WTC11 (cell line): Measurements from ENCODE around the gene MPP7. TPM values are rescaled to one million over a fixed set of nuclear protein-coding genes. Genes with fewer than 3 reads are reported as not detected.

Experiments used
- ATAC-seq: fragments of 200-7000 bp; cut with Tn5 transposase; 2 replicates; pipeline ENCODE4 v1.10.0; 2021; ENCODE audit warnings: mild to moderate bottlenecking, moderate library complexity
- CTCF ChIA-PET: fragments of 300-600 bp; sonication (Branson Sonifier 250); formaldehyde crosslinking; loops from one replicate; lab custom pipeline; 2021; ENCODE audit warnings: antibody characterized with exemption; lab: Charles Lee
- POLR2A ChIA-PET: fragments of 350-600 bp; sonication (Branson Sonifier 250); formaldehyde crosslinking; loops from one replicate; lab custom pipeline; 2021; ENCODE audit warnings: antibody characterized with exemption; lab: Charles Lee
- DNase-seq: peaks from one replicate; pipeline ENCODE4 v3.0.0; 2021; ENCODE audit warnings: low spot score
- H3K27ac Mint-ChIP-seq: 2 replicates; pipeline ENCODE4 v1.8.0; 2021; ENCODE audit warnings: mixed read lengths
- H3K27me3 Mint-ChIP-seq: 2 replicates; pipeline ENCODE4 v1.8.0; 2021; ENCODE audit warnings: low read depth, mild to moderate bottlenecking, moderate library complexity, mixed read lengths
- H3K36me3 Mint-ChIP-seq: 2 replicates; pipeline ENCODE4 v1.8.0; 2021; ENCODE audit warnings: mixed read lengths
- H3K4me1 Mint-ChIP-seq: 2 replicates; pipeline ENCODE4 v1.8.0; 2022; ENCODE audit warnings: mixed read lengths
- H3K4me3 Mint-ChIP-seq: 2 replicates; pipeline ENCODE4 v1.8.0; 2021; ENCODE audit warnings: mild to moderate bottlenecking, moderate library complexity, mixed read lengths
- H3K9me3 Mint-ChIP-seq: 2 replicates; pipeline ENCODE4 v1.8.0; 2021; ENCODE audit warnings: mixed read lengths
- ARID4B ChIP-seq: sonication (generic); formaldehyde crosslinking; IDR thresholded peaks from 2 replicates; pipeline ENCODE4 v1.8.0; 2023; ENCODE audit warnings: missing genetic modification reagents, mild to moderate bottlenecking, borderline replicate concordance
- ATF3 ChIP-seq: sonication (generic); formaldehyde crosslinking; conservative IDR thresholded peaks from 2 replicates; pipeline ENCODE4 v1.8.1; 2022; ENCODE audit warnings: mild to moderate bottlenecking, missing genetic modification reagents
- ERG ChIP-seq: fragments of 250-450 bp; sonication (Bioruptor Pico); IDR thresholded peaks from 2 replicates; pipeline ENCODE4 v1.8.0; 2021; ENCODE audit warnings: mild to moderate bottlenecking
- GRHL2 ChIP-seq: fragments of 250-450 bp; sonication (Bioruptor Pico); IDR thresholded peaks from 2 replicates; pipeline ENCODE4 v1.8.0; 2022; ENCODE audit warnings: mild to moderate bottlenecking, moderate library complexity; ENCODE audit not compliant: insufficient replicate concordance, severe bottlenecking
- MLX ChIP-seq: sonication (generic); formaldehyde crosslinking; IDR thresholded peaks from 2 replicates; pipeline ENCODE4 v1.8.1; 2023; ENCODE audit warnings: mild to moderate bottlenecking, missing genetic modification reagents, moderate library complexity
- MYBL2 ChIP-seq: sonication (generic); formaldehyde crosslinking; IDR thresholded peaks from 2 replicates; pipeline ENCODE4 v1.8.1; 2023; ENCODE audit warnings: mild to moderate bottlenecking, moderate library complexity, missing genetic modification reagents
- NFATC4 ChIP-seq: fragments of 250-450 bp; sonication (Bioruptor Pico); IDR thresholded peaks from 2 replicates; pipeline ENCODE4 v1.9.0; 2021; ENCODE audit warnings: mild to moderate bottlenecking
- NFYB ChIP-seq: sonication (generic); formaldehyde crosslinking; conservative IDR thresholded peaks from 2 replicates; pipeline ENCODE4 v1.8.0; 2022; ENCODE audit warnings: low read depth, missing genetic modification reagents
- PRRX2 ChIP-seq: fragments of 250-450 bp; sonication (Bioruptor Pico); IDR thresholded peaks from 2 replicates; pipeline ENCODE4 v1.8.0; 2021; ENCODE audit warnings: mild to moderate bottlenecking
- SP1 ChIP-seq: sonication (generic); formaldehyde crosslinking; conservative IDR thresholded peaks from 2 replicates; pipeline ENCODE4 v1.8.1; 2022; ENCODE audit warnings: missing genetic modification reagents
- STAT6 ChIP-seq: sonication (generic); formaldehyde crosslinking; conservative IDR thresholded peaks from 2 replicates; pipeline ENCODE4 v1.8.1; 2023; ENCODE audit warnings: mild to moderate bottlenecking, low read depth, missing genetic modification reagents, moderate library complexity
- TEAD1 ChIP-seq: sonication (generic); formaldehyde crosslinking; IDR thresholded peaks from 2 replicates; pipeline ENCODE4 v1.8.0; 2022; ENCODE audit warnings: mild to moderate bottlenecking, missing genetic modification reagents
- ZNF219 ChIP-seq: sonication (generic); formaldehyde crosslinking; IDR thresholded peaks from 2 replicates; pipeline ENCODE4 v1.8.0; 2023; ENCODE audit warnings: missing genetic modification reagents, mild to moderate bottlenecking, borderline replicate concordance
- total RNA-seq: library from RNA; stranded (reverse); gene quantifications from 3 replicates; pipeline ENCODE4 v1.2.3, GENCODE V29; 2021

Gene MPP7
- total RNA-seq, 1 experiment from 2014 or later: 9.1 TPM

- no peaks in the 10 kb centered on the region for H3K27me3 Mint-ChIP-seq
- TF ChIP-seq SP1 (CRISPR knock-in tag): no peak
- no peak for TF ChIP-seq TEAD1 (CRISPR knock-in tag)
- TF ChIP-seq PRRX2 (CRISPR knock-in tag): no peak
- TF ChIP-seq NFATC4: no peak
- TF ChIP-seq ZNF219 (CRISPR knock-in tag): no peak
- TF ChIP-seq ERG (CRISPR knock-in tag): no peak
- TF ChIP-seq MYBL2: no peak
- no peak for TF ChIP-seq NFYB (CRISPR knock-in tag)
- no peak for TF ChIP-seq MLX
- TF ChIP-seq ARID4B (CRISPR knock-in tag): no peak
- no peak for TF ChIP-seq STAT6 (CRISPR knock-in tag)
- no peak for TF ChIP-seq ATF3 (CRISPR knock-in tag)
- TF ChIP-seq, all 79 proteins: peak for 0
- no peaks in the 10 kb centered on the region for H3K36me3 Mint-ChIP-seq
- H3K4me1 Mint-ChIP-seq: peaks cover 11% of the 10 kb centered on the region
- DNase-seq: no peak
- ChIA-PET CTCF (interaction anchor here (1.3 to 1.5 kb wide), 2 partner anchors 29 to 90 kb away, joined by 3 to 4 read pairs; partner anchors contain the start of gene MPP7), POLR2A (interaction anchor here (0.7 kb wide), 1 partner anchor 239 kb away, joined by 4 read pairs; no protein-coding TSS in a partner anchor)
- H3K4me3 Mint-ChIP-seq: no peak overlapping the region
- ATAC-seq: no peak
- no peak overlapping the region for H3K27ac Mint-ChIP-seq
- no peaks in the 10 kb centered on the region for H3K9me3 Mint-ChIP-seq
Observed at GRCh38 chr10:28331841-28332240, 29.0 kb upstream of the MPP7 start.

- ATAC-seq (no peak), DNase-seq (no peak)
- Mint-ChIP-seq H3K36me3 (no peaks in the 10 kb centered on the region), H3K4me3 (no peak overlapping the region), H3K27ac (no peak overlapping the region), H3K27me3 (no peaks in the 10 kb centered on the region), H3K9me3 (no peaks in the 10 kb centered on the region), H3K4me1 (peaks cover 18% of the 10 kb centered on the region)
- TF ChIP-seq GRHL2 (CRISPR knock-in tag): no peak
- ChIA-PET CTCF (interaction anchor here (1.5 kb wide), 1 partner anchor 89 kb away, joined by 4 read pairs; no protein-coding TSS in a partner anchor), POLR2A (no interaction called here)
Observed at GRCh38 chr10:28331066-28331465, 28.2 kb upstream of the MPP7 start.
